NCI-H82 treated with DMSO at 0.1 percent for 48 hours (cell line): ENCODE measurements around the gene CCDC63.
"Not testable (repeated sequence)": the region's sequence is repeated elsewhere in the genome, so short reads cannot be mapped to it uniquely, and the experiment has no call there.

Experiments
- DNase-seq: peaks from one replicate; lab custom pipeline; 2025; ENCODE audit not compliant: unreplicated experiment; lab: John Stamatoyannopoulos, UW

Gene CCDC63

GRCh38 chr12:110844131-110844530, 2.7 kb upstream of the CCDC63 start:
- DNase-seq, result no peak

GRCh38 chr12:110844551-110845338, 2.0 kb upstream of the CCDC63 start:
- no peak for DNase-seq

- DNase-seq, result no peak
These were observed 1.5 kb upstream of the CCDC63 start for GRCh38 chr12:110845339-110845682.

- DNase-seq, result no peak
These were observed 1.6 kb downstream of the CCDC63 start for GRCh38 chr12:110848314-110848923.

- DNase-seq, result no peak
These were observed 2.4 kb downstream of the CCDC63 start for GRCh38 chr12:110849221-110849620.

- DNase-seq, result no peak
These were observed 3.1 kb downstream of the CCDC63 start for GRCh38 chr12:110849748-110850403.

- DNase-seq, result no peak
These were observed 4.0 kb downstream of the CCDC63 start for GRCh38 chr12:110850762-110851161.

GRCh38 chr12:110853836-110854235, 7.0 kb downstream of the CCDC63 start:
- DNase-seq, result no peak

GRCh38 chr12:110856542-110856941, 9.8 kb downstream of the CCDC63 start:
- DNase-seq, result no peak

GRCh38 chr12:110857528-110857927, 10.7 kb downstream of the CCDC63 start:
- DNase-seq, result no peak

GRCh38 chr12:110857954-110858353, 11.2 kb downstream of the CCDC63 start:
- DNase-seq, result not testable (repeated sequence)

GRCh38 chr12:110858848-110859247, 12.1 kb downstream of the CCDC63 start:
- DNase-seq, result no peak

- peak; percentile 2 for DNase-seq
These were observed 14.1 kb downstream of the CCDC63 start for GRCh38 chr12:110860833-110861296.

GRCh38 chr12:110861729-110862128, 14.9 kb downstream of the CCDC63 start:
- no peak for DNase-seq

GRCh38 chr12:110862329-110862728, 15.5 kb downstream of the CCDC63 start:
- DNase-seq, result no peak

GRCh38 chr12:110863161-110863560, 16.4 kb downstream of the CCDC63 start:
- DNase-seq, result no peak

GRCh38 chr12:110865521-110865920, 18.7 kb downstream of the CCDC63 start:
- no peak for DNase-seq

GRCh38 chr12:110869026-110869425, 22.2 kb downstream of the CCDC63 start:
- no peak for DNase-seq

- DNase-seq, result no peak
These were observed 23.0 kb downstream of the CCDC63 start for GRCh38 chr12:110869803-110870202.

- no peak for DNase-seq
These were observed 25.3 kb downstream of the CCDC63 start for GRCh38 chr12:110872100-110872499.

- no peak for DNase-seq
These were observed 27.6 kb downstream of the CCDC63 start for GRCh38 chr12:110874351-110874750.

- DNase-seq, result no peak
These were observed 28.0 kb downstream of the CCDC63 start for GRCh38 chr12:110874781-110875180.
